Activated T-helper 1 cell treated with anti-CD3 and anti-CD28 coated beads, Interleukin-2, amount 50 U/mL, for 16 hours (primary cell): ENCODE data around the gene HOXB8.

Experiments
- DNase-seq, 2 donors: peaks; one replicate each; pipeline ENCODE4 v3.0.0-alpha.2; 2020; ENCODE audit warnings: low read depth in 1 of 2, low spot score in 1 of 2

The HOXB8 gene

GRCh38 chr17:48615047-48615962, at the start of gene HOXB8:
TSS of gene HOXB8 (minus strand) at chr17:48615292. CDS start at chr17:48614704, 588 bp downstream.
- DNase-seq: no peak

- DNase-seq: no peak
Observed at GRCh38 chr17:48663134-48663924, 48.2 kb upstream of the HOXB8 start.

GRCh38 chr17:48655913-48656312, 40.8 kb upstream of the HOXB8 start:
- DNase-seq: no peak

- DNase-seq: no peak
Observed at GRCh38 chr17:48649741-48650140, 34.6 kb upstream of the HOXB8 start.

GRCh38 chr17:48647963-48648245, 32.8 kb upstream of the HOXB8 start:
- DNase-seq: no peak

GRCh38 chr17:48647103-48647962, 32.2 kb upstream of the HOXB8 start:
- DNase-seq: no peak

- DNase-seq: no peak
Observed at GRCh38 chr17:48646183-48647102, 31.4 kb upstream of the HOXB8 start.

- no peak for DNase-seq
Observed at GRCh38 chr17:48645639-48646182, 30.6 kb upstream of the HOXB8 start.

GRCh38 chr17:48644910-48645557, 29.9 kb upstream of the HOXB8 start:
- no peak for DNase-seq

GRCh38 chr17:48644159-48644558, 29.1 kb upstream of the HOXB8 start:
- no peak for DNase-seq

- DNase-seq: no peak
Observed at GRCh38 chr17:48643697-48644012, 28.6 kb upstream of the HOXB8 start.

GRCh38 chr17:48642843-48643696, 28.0 kb upstream of the HOXB8 start:
- DNase-seq: no peak

- no peak for DNase-seq
Observed at GRCh38 chr17:48642059-48642842, 27.2 kb upstream of the HOXB8 start.

- no peak for DNase-seq
Observed at GRCh38 chr17:48641541-48642058, 26.5 kb upstream of the HOXB8 start.

GRCh38 chr17:48640858-48641180, 25.7 kb upstream of the HOXB8 start:
- no peak for DNase-seq

GRCh38 chr17:48639982-48640857, 25.1 kb upstream of the HOXB8 start:
- DNase-seq: no peak

GRCh38 chr17:48639136-48639535, 24.0 kb upstream of the HOXB8 start:
- DNase-seq: no peak
